Globus pallidus (tissue), 1 donor: ENCODE results near the gene NEDD4L.

Source experiments
- DNase-seq: peaks from one replicate; pipeline ENCODE4 v3.0.0-alpha.2; 2015; ENCODE audit warnings: low spot score

NEDD4L gene

DNA sequence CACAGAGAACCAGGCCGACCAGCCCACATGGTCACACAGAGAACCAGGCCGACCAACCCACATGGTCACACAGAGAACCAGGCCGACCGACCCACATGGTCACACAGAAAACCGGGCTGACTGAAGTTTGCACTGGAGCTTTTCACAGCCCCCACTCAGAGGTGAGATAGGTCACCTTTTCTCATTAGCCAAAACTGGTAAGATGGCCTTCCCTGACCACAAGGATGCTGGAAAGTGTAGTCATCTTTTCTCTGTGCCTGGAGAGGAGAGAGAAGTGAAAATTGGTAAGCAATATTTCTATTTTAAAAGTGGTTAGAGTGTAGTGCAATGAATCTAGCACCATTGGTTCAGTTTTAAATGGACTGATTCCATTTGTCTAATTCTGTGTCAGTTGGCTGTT, 247.1 kb downstream of the NEDD4L start:
- no peak for DNase-seq

DNA sequence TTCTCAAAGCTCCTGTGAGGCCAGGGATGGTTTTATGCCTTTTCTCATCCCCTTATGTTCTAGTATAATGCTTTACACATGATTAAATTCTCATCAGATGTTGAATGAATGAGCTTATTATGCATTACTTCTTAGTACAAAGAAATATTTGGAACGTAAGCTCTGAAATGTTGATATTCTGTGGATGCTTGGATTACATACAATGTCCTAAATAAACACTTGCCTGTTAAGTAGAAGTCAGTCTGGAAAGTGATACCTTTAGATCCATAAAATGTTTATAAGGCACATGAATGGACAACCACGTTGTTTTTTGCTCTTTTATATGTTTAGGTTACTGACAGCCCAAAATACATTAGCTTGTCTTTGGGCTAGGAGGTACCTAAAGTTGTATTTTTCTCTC, 248.6 kb downstream of the NEDD4L start:
- no peak for DNase-seq

GRCh38 chr18:58297198-58297597, 253.2 kb downstream of the NEDD4L start:
- no peak for DNase-seq

- DNase-seq: no peak
These were observed 254.5 kb downstream of the NEDD4L start for GRCh38 chr18:58298251-58299134.

DNA sequence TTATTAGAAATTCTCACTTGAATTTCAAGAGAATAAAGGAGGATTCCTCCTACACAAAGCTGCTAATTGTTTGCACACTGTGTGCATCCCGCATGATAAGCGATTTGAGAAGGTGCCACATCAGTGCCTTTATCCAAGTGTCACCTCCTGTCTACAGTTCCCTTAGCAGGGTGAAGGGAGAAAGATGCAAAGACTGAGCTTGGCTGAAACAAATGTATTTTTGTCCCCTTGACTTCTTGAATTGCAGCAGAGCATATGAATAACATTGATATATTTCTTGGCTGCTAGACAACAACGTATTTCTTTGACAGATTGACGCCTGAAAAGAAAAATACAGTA, 255.1 kb downstream of the NEDD4L start:
- no peak for DNase-seq

DNA sequence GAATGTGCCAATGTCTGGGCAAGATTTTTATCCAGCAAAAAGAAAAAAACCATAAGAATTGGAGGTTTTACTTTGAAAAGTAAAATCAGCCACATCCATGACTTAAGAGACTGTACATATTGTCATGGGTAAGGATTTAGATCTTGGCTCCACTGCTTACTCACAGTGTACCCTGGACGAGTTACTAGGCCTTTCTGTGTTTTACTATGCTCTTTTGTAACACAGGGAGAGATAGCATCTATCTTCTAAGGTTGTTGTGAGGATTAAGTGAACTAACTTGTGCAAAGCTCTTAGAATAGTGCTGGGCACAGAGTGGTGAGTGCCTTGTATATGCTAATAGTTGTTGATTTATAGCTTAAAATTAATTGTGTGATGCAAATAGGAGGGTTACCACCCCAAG, 255.9 kb downstream of the NEDD4L start:
- DNase-seq: no peak

- DNase-seq: no peak
These were observed 256.8 kb downstream of the NEDD4L start for GRCh38 chr18:58300867-58301266.

GRCh38 chr18:58302811-58303210, 258.8 kb downstream of the NEDD4L start:
- DNase-seq: no peak

- DNase-seq: no peak
These were observed 259.3 kb downstream of the NEDD4L start for GRCh38 chr18:58303363-58303762.

GRCh38 chr18:58305792-58306191, 261.8 kb downstream of the NEDD4L start:
- DNase-seq: no peak

DNA sequence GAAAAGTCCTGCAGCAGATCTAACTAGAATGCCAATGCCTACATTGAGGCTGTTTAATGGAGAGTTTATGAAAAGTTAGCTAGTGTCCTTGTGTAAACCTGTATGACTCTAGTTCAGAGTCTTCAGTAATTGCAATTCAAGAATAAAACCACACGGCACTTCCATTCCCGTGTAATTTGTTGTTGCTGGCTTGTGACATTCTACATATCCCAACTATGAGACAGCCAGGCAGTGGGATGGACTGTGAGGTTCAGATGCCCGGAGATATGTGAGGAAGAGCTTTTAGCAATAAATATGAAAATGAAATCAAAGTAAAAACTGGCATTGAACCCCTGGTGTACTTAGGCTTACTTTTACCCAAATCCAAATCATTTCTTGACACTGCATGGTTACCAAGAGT, 263.4 kb downstream of the NEDD4L start:
- DNase-seq: no peak

GRCh38 chr18:58308463-58308862, 264.4 kb downstream of the NEDD4L start:
- no peak for DNase-seq

- DNase-seq: no peak
These were observed 265.1 kb downstream of the NEDD4L start for GRCh38 chr18:58309099-58309498.

DNA sequence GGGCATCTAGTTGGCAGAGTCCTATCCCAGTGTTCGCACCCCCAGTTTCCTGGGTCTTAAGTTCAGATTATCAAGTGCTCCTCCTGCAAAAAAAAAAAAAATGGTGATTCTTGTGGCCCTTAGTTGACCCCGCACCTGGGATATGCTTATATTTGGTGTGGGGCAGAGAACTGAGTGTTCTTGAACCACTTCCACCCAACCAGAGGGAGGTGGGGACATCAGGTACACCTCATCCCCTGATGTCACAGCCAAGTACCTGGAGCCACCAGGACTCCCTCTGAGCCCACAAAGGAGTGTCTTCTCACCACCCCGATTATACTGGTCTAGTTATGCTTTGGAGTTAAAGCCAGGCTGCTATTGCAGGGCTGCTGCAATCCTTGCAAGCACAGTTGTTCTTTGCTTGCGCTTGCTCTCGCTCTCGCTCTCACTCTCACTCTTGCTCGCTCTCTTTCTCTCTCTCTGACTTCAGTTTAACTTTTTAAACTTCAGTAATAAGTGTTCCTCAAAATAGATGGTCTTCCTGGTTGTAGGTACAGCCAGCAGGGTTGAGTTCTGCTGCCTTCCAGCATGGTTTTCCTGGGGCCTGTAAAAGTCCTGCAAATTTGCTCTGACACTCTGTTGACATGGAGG, 265.7 kb downstream of the NEDD4L start:
- DNase-seq: no peak

GRCh38 chr18:58310517-58310916, 266.5 kb downstream of the NEDD4L start:
- no peak for DNase-seq

DNA sequence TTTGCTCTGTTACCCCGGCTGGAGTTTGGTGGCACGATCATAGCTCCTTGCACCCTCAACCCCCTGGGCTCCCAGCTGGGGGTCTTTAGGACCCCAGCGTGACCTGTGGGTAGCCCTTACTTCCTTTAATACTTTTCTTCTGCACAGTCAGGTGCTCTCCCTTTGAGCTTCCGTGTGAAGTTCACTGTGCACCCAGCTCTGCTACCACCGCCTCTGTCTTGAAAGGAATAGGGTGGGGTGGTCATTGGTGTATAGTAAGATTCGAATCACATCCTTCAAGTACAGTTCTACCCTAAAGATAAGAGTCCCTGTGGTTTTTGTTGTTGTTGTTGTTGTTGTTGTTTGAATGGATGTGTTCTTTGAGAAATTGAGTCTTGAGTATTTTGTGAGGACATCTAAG, 267.4 kb downstream of the NEDD4L start:
- no peak for DNase-seq

- no peak for DNase-seq
These were observed 269.5 kb downstream of the NEDD4L start for GRCh38 chr18:58313491-58314032.

GRCh38 chr18:58314284-58314683, 270.3 kb downstream of the NEDD4L start:
- DNase-seq: peak; percentile 60

DNA sequence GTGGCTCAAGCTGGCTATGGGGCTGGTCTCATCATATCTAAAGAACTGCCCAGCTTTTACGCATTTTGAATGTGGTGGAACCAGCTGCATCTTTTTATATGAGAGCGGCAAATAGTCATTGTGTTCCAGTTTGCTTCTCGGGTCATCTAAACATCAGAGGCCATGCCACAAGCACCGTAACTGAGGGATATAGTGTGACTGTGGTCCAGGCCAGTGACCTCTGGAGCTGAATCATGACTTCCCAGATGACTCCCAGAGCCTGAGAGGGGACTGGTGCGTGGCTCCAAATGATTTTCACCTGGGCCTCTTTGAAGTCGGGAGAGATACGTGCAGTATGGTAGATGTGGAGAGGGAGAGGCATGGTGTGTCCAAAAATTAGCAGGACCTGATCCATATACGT, 271.0 kb downstream of the NEDD4L start:
- no peak for DNase-seq

- DNase-seq: no peak
These were observed 271.8 kb downstream of the NEDD4L start for GRCh38 chr18:58315739-58316215.

GRCh38 chr18:58316396-58317342, 272.6 kb downstream of the NEDD4L start:
- no peak for DNase-seq

- no peak for DNase-seq
These were observed 275.7 kb downstream of the NEDD4L start for GRCh38 chr18:58319719-58320118.
